HUES64 (cell line): ENCODE data around the gene HIVEP1.
A peak's percentile ranks its signal among the peaks of the same experiment; 100 is the strongest.

Experiments
- H3K27ac ChIP-seq: 2 replicates; pipeline ENCODE4 v1.7.0; 2013; ENCODE audit warnings: low read depth, low read length, inconsistent platforms
- H3K27me3 ChIP-seq: 2 replicates; pipeline ENCODE4 v1.6.1; 2013; ENCODE audit warnings: mild to moderate bottlenecking, low read length; ENCODE audit not compliant: insufficient read depth
- H3K36me3 ChIP-seq: 2 replicates; pipeline ENCODE4 v1.6.1; 2013; ENCODE audit warnings: mild to moderate bottlenecking, low read length; ENCODE audit not compliant: insufficient read depth
- H3K4me1 ChIP-seq: 2 replicates; pipeline ENCODE4 v1.6.1; 2013; ENCODE audit warnings: mild to moderate bottlenecking, low read length, moderate library complexity; ENCODE audit not compliant: insufficient read depth
- H3K4me3 ChIP-seq: 2 replicates; pipeline ENCODE4 v1.5.1; 2013; ENCODE audit warnings: mild to moderate bottlenecking, low read length, moderate library complexity
- H3K9ac ChIP-seq: 2 replicates; pipeline ENCODE4 v1.6.1; 2013; ENCODE audit warnings: mild to moderate bottlenecking, low read depth, low read length
- H3K9me3 ChIP-seq: 2 replicates; pipeline ENCODE4 v1.6.1; 2013; ENCODE audit warnings: low read depth, low read length; ENCODE audit not compliant: insufficient read depth
- WGBS: fragments of 150-250, 120-280 bp; methylation state at CpG from one replicate; pipeline ENCODE4 v1.1.7; 2013; ENCODE audit warnings: missing lambda C conversion rate; 5-methylcytosine and 5-hydroxymethylcytosine counted together

The HIVEP1 gene

GRCh38 chr6:12163149-12163548 lies 151.0 kb downstream of the HIVEP1 start:
- WGBS = 94% methylated on average over 3 of the region's 3 CpGs
- no peak overlapping the region for H3K4me3 ChIP-seq
- H3K27ac ChIP-seq = no peak overlapping the region
- H3K9me3 ChIP-seq = no peaks in the 10 kb centered on the region
- H3K27me3 ChIP-seq = no peaks in the 10 kb centered on the region
- no peak overlapping the region for H3K9ac ChIP-seq
- peaks cover 39% of the 10 kb centered on the region for H3K36me3 ChIP-seq
- peaks cover 10% of the 10 kb centered on the region; the same call in 1 of the 2 replicates for H3K4me1 ChIP-seq

DNA sequence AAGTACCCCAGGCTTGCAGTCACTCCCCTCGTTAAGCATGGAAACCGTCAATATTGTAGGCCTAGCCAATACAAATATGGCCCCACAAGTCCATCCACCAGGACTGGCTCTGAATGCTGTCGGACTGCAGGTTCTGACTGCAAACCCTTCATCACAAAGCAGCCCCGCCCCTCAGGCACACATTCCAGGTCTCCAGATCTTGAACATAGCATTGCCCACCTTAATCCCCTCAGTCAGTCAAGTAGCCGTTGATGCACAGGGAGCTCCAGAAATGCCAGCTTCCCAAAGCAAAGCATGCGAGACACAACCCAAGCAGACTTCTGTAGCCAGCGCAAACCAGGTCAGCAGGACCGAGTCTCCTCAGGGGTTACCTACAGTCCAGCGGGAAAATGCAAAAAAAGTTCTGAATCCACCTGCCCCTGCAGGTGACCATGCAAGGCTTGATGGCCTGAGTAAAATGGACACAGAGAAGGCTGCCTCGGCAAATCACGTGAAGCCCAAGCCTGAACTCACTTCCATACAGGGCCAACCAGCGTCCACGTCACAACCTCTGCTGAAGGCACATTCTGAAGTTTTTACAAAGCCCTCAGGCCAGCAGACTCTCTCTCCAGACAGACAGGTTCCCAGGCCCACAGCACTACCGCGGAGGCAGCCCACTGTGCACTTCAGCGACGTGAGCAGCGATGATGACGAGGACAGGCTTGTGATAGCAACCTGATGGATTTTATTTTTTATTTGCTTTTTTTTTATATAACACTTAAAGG lies 151.8 kb downstream of the HIVEP1 start:
- H3K36me3 ChIP-seq = peaks cover 39% of the 10 kb centered on the region
- no peak overlapping the region for H3K4me3 ChIP-seq
- no peaks in the 10 kb centered on the region for H3K9me3 ChIP-seq
- H3K4me1 ChIP-seq = peaks cover 10% of the 10 kb centered on the region; the same call in 1 of the 2 replicates
- 96% methylated on average over 19 of the region's 19 CpGs for WGBS
- no peaks in the 10 kb centered on the region for H3K27me3 ChIP-seq
- H3K27ac ChIP-seq = no peak overlapping the region
- H3K9ac ChIP-seq = no peak overlapping the region

DNA sequence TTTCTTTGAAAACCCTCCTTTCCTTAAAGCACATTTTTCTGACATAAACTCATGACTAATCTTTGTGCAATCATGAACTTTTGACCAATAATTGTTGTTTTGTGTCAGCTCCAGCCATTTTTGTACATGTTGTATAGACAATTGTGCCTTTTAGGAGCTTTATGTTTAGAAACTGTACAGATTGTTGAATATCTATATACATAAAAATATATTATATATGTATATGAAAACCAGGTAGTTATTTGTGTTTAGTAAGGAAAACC lies 152.3 kb downstream of the HIVEP1 start:
- peaks cover 39% of the 10 kb centered on the region for H3K36me3 ChIP-seq
- no peak overlapping the region for H3K27ac ChIP-seq

DNA sequence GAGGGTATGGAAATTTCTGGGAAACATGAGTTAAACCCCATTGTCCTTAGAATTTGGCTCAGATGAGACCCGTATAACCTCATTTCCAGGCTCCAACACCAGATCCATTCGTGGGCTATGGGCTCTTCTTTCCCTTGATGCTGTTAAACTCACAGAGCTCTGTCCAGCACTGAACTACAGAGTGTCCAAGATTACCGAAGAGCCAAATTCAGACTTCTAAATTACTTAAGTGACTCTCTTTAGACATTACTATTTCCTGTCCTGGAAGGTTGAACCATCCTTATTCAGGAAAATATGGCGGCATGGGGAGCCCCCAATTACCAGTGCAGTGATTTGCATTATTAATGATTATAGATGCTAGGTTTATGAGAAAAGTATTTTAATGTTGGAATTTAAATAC lies 153.2 kb downstream of the HIVEP1 start:
- no peak overlapping the region for H3K4me3 ChIP-seq
- H3K9me3 ChIP-seq = no peaks in the 10 kb centered on the region
- peaks cover 39% of the 10 kb centered on the region for H3K36me3 ChIP-seq
- WGBS = 91% methylated on average over 4 of the region's 4 CpGs
- peaks cover 7% of the 10 kb centered on the region for H3K4me1 ChIP-seq
- no peak overlapping the region for H3K9ac ChIP-seq
- no peaks in the 10 kb centered on the region for H3K27me3 ChIP-seq
- H3K27ac ChIP-seq = no peak overlapping the region

More for the DNA sequence above, 152.3 kb downstream of the HIVEP1 start:
- Histone ChIP-seq H3K9me3 (no peaks in the 10 kb centered on the region), H3K27me3 (no peaks in the 10 kb centered on the region), H3K9ac (no peak overlapping the region), H3K4me3 (no peak overlapping the region), H3K4me1 (peaks cover 10% of the 10 kb centered on the region; the same call in 1 of the 2 replicates)

- H3K27ac ChIP-seq = no peak overlapping the region
- H3K9me3 ChIP-seq = no peaks in the 10 kb centered on the region
- H3K4me1 ChIP-seq = peaks cover 3% of the 10 kb centered on the region
- WGBS = 89% methylated on average over 5 of the region's 5 CpGs
- H3K36me3 ChIP-seq = peaks cover 39% of the 10 kb centered on the region
- H3K4me3 ChIP-seq = no peak overlapping the region
- no peaks in the 10 kb centered on the region for H3K27me3 ChIP-seq
- H3K9ac ChIP-seq = no peak overlapping the region
These were observed 153.7 kb downstream of the HIVEP1 start for GRCh38 chr6:12165722-12166280.

GRCh38 chr6:12169377-12169776 lies 157.3 kb downstream of the HIVEP1 start:
- H3K9me3 ChIP-seq = no peaks in the 10 kb centered on the region
- no peak overlapping the region for H3K27ac ChIP-seq
- H3K9ac ChIP-seq = no peak overlapping the region
- peaks cover 5% of the 10 kb centered on the region; the same call in 1 of the 2 replicates for H3K36me3 ChIP-seq
- no peak overlapping the region for H3K4me3 ChIP-seq
- no peaks in the 10 kb centered on the region for H3K27me3 ChIP-seq
- 92% methylated on average over 1 of the region's 1 CpG for WGBS
- peaks cover 30% of the 10 kb centered on the region for H3K4me1 ChIP-seq

GRCh38 chr6:12170351-12171092 lies 158.4 kb downstream of the HIVEP1 start:
- no peak overlapping the region for H3K4me3 ChIP-seq
- peaks cover 37% of the 10 kb centered on the region for H3K4me1 ChIP-seq
- H3K36me3 ChIP-seq = no peaks in the 10 kb centered on the region
- 93% methylated on average over 13 of the region's 13 CpGs for WGBS
- no peaks in the 10 kb centered on the region for H3K27me3 ChIP-seq
- H3K27ac ChIP-seq = no peak overlapping the region
- H3K9ac ChIP-seq = no peak overlapping the region
- no peaks in the 10 kb centered on the region for H3K9me3 ChIP-seq

- Histone ChIP-seq H3K9ac (no peak overlapping the region), H3K9me3 (no peaks in the 10 kb centered on the region), H3K27me3 (no peaks in the 10 kb centered on the region), H3K27ac (peak overlapping the region; percentile 39; the same call in 1 of the 2 replicates), H3K4me1 (peaks cover 37% of the 10 kb centered on the region), H3K4me3 (no peak overlapping the region), H3K36me3 (no peaks in the 10 kb centered on the region)
- 86% methylated on average over 5 of the region's 5 CpGs for WGBS
These were observed 159.6 kb downstream of the HIVEP1 start for GRCh38 chr6:12171717-12172116.

DNA sequence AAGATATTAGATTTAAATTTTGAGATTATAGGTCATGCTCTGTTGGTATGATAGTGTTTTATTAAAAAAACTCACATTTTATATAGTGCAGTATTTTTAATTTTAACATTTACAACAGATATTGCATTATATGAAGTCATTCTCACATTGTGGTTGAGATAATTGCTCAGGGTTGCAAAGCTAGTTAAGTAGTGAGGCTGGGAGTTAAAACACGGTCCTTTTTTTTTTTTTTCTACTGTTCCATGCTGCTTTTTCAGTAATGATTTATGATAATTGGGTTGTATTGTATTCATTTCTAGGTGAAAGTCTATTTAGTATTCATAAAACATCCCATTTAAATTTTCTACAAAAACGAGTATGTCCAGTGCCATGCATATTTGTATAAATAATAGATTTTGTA lies 160.5 kb downstream of the HIVEP1 start:
- no peaks in the 10 kb centered on the region for H3K36me3 ChIP-seq
- no peak overlapping the region for H3K9ac ChIP-seq
- H3K9me3 ChIP-seq = no peaks in the 10 kb centered on the region
- H3K4me3 ChIP-seq = no peak overlapping the region
- H3K27ac ChIP-seq = no peak overlapping the region
- WGBS = no CpG with 5 or more reads among the region's 2 CpGs
- H3K4me1 ChIP-seq = peaks cover 37% of the 10 kb centered on the region
- no peaks in the 10 kb centered on the region for H3K27me3 ChIP-seq

DNA sequence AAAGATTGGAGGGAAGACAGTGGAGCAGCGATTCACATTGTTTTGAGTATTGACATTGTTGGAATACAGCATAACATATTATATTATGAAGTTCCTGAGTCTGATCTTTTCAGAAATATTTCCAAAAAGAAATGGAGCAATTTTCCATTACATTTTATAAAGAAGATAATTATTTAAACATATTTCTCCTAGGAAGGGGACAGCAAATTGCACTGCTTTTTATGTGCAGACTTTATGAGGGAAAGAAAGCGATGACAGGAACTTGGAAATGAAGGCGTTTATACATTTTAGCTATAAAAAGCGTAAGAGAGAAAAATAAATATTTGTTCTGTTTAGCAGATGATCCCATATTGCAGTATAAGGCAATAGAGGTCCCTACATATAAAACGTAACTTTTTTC lies 161.1 kb downstream of the HIVEP1 start:
- no peaks in the 10 kb centered on the region for H3K27me3 ChIP-seq
- H3K36me3 ChIP-seq = no peaks in the 10 kb centered on the region
- peaks cover 37% of the 10 kb centered on the region for H3K4me1 ChIP-seq
- H3K9ac ChIP-seq = no peak overlapping the region
- H3K27ac ChIP-seq = no peak overlapping the region
- 94% methylated on average over 4 of the region's 5 CpGs for WGBS
- no peak overlapping the region for H3K4me3 ChIP-seq
- no peaks in the 10 kb centered on the region for H3K9me3 ChIP-seq

DNA sequence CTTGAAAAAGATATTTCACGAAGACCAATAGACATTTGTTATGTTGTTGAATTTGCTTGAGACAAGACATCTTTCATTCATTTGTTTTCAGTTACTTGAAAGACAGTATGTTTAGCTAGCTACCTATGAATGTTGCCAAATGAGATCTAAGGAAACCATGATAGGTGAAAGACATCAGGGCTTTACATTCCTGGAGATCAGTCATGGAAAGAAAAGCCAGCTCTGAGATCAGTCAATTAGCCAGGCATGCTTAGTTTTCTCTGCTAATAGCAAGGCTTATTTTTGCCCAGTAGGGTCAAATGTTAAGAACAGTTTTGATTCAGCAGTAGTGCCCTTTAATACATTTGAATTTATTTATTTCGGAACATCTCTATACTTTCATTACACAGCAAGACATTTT lies 161.5 kb downstream of the HIVEP1 start:
- 90% methylated on average over 2 of the region's 2 CpGs for WGBS
- no peak overlapping the region for H3K27ac ChIP-seq
- peaks cover 37% of the 10 kb centered on the region for H3K4me1 ChIP-seq
- H3K36me3 ChIP-seq = no peaks in the 10 kb centered on the region
- H3K9me3 ChIP-seq = no peaks in the 10 kb centered on the region
- H3K27me3 ChIP-seq = no peaks in the 10 kb centered on the region
- no peak overlapping the region for H3K9ac ChIP-seq
- H3K4me3 ChIP-seq = no peak overlapping the region
